Stimulated activated naive CD4-positive, alpha-beta T cell (primary cell): Measurements from ENCODE around the gene ZNF804A.

Source experiments
- DNase-seq, 6 experiments: peaks; one replicate each; lab custom pipeline; 2025; lab: John Stamatoyannopoulos, UW

ZNF804A gene

GRCh38 chr2:184945326-184945725, 347.0 kb downstream of the ZNF804A start:
- no peak for DNase-seq

DNA sequence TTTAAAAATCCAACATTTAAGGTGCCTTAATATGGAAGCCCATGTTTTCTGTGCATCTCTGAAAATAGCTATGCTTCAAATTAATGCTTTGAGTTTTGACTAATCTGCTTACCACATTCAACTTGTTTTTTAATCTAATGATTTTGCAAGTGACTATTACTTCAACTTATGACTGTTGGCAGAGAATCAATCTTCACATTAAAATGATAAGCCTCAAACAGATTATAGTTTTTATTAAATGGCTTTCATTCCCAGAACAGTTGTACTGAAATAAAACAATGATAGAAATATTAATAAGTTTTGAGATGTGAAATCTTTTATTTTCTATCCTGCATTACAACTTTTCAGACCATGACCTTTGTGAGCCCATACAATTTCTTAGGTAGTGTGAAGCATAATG, 347.5 kb downstream of the ZNF804A start:
- no peak for DNase-seq

DNA sequence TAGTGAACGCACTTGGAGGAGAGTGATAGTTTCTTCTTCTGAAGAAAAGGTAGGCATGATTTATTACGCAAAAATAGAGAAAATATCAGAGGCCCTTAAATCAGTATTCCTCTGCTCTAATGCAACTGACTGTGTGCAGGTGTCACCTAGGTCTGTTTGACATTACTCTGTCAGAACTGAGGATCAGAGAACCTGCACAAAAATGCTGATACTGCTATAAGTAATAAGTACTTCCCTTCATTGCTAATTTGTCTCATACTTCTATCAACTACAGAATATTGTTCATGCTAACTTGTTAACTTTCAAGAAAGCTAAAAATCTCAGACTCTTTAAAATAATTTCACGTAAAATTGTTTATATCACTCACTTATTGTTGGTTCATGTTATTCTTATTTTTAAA, 358.5 kb downstream of the ZNF804A start:
- DNase-seq = no peak

GRCh38 chr2:184971546-184972068, 373.3 kb downstream of the ZNF804A start:
- no peak for DNase-seq
